NOMO-1 treated with DMSO at 0.1 percent for 48 hours (cell line): ENCODE data around the gene TWIST2.

ENCODE experiments used
- DNase-seq: peaks from one replicate; lab custom pipeline; 2025; ENCODE audit not compliant: unreplicated experiment; lab: John Stamatoyannopoulos, UW

Gene TWIST2

GRCh38 chr2:238952261-238952919, 104.5 kb downstream of the TWIST2 start:
- no peak for DNase-seq

- DNase-seq: no peak
Measured at GRCh38 chr2:238954841-238955591, 107.1 kb downstream of the TWIST2 start.

- DNase-seq: no peak
Measured at GRCh38 chr2:238955648-238956531, 108.0 kb downstream of the TWIST2 start.

GRCh38 chr2:238956676-238957075, 108.8 kb downstream of the TWIST2 start:
- no peak for DNase-seq
